ENCODE measurements around the gene DMD.
"Not testable (repeated sequence)": the region's sequence is repeated elsewhere in the genome, so short reads cannot be mapped to it uniquely, and the experiment has no call there.

DMD gene

GRCh38 chrX:32708542-32708941, 502.8 kb downstream of the DMD start:
- H3K4me2 ChIP-seq (ENCODE audit: low read depth, low read length): no peak overlapping the region
- no peak overlapping the region for H2AFZ ChIP-seq (ENCODE audit: low read length)
- no peaks in the 10 kb centered on the region for H4K20me1 ChIP-seq (ENCODE audit: insufficient read depth, low read length)
- no peak overlapping the region for H3K27ac ChIP-seq (ENCODE audit: low read length)
- H3K36me3 ChIP-seq (replicated peaks; ENCODE audit: insufficient read depth, low read length): no peaks in the 10 kb centered on the region
- H3K4me1 ChIP-seq (ENCODE audit: low read length): no peaks in the 10 kb centered on the region
- DNase-seq: no peak
- H3K4me3 ChIP-seq (ENCODE audit: low read length): no peak overlapping the region
- H3K9ac ChIP-seq (ENCODE audit: low read length): no peak overlapping the region
- H3K9me3 ChIP-seq (replicated peaks; ENCODE audit: insufficient read depth, low read length): no peaks in the 10 kb centered on the region
- TF ChIP-seq EZH2 (optimal IDR thresholded peaks at IDR 0.05; ENCODE audit: low read depth, low read length) (no peak), EZH2phosphoT487 (IDR thresholded peaks at IDR 0.05; ENCODE audit: low read length) (no peak)
- TF ChIP-seq, protein P1, sequence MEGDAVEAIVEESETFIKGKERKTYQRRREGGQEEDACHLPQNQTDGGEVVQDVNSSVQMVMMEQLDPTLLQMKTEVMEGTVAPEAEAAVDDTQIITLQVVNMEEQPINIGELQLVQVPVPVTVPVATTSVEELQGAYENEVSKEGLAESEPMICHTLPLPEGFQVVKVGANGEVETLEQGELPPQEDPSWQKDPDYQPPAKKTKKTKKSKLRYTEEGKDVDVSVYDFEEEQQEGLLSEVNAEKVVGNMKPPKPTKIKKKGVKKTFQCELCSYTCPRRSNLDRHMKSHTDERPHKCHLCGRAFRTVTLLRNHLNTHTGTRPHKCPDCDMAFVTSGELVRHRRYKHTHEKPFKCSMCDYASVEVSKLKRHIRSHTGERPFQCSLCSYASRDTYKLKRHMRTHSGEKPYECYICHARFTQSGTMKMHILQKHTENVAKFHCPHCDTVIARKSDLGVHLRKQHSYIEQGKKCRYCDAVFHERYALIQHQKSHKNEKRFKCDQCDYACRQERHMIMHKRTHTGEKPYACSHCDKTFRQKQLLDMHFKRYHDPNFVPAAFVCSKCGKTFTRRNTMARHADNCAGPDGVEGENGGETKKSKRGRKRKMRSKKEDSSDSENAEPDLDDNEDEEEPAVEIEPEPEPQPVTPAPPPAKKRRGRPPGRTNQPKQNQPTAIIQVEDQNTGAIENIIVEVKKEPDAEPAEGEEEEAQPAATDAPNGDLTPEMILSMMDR (IDR thresholded peaks at IDR 0.05; ENCODE audit: low read length): no peak
- H3K27me3 ChIP-seq (replicated peaks; ENCODE audit: insufficient read depth, low read length): no peaks in the 10 kb centered on the region
- no peaks in the 10 kb centered on the region for H3F3A ChIP-seq (ENCODE audit: insufficient read depth, low read length)
- no peaks in the 10 kb centered on the region for H3K79me2 ChIP-seq (ENCODE audit: low read length)
- no peaks in the 10 kb centered on the region for H3K9me2 ChIP-seq (replicated peaks; ENCODE audit: insufficient read depth, low read length)

- H3K27ac ChIP-seq (ENCODE audit: low read length); H3K4me1 ChIP-seq (ENCODE audit: low read length); DNase-seq; H3K9ac ChIP-seq (ENCODE audit: low read length); H3K79me2 ChIP-seq (ENCODE audit: low read length); H3K27me3 ChIP-seq (replicated peaks; ENCODE audit: insufficient read depth, low read length); H4K20me1 ChIP-seq (ENCODE audit: insufficient read depth, low read length); H3K36me3 ChIP-seq (replicated peaks; ENCODE audit: insufficient read depth, low read length); H3F3A ChIP-seq (ENCODE audit: insufficient read depth, low read length); H3K4me2 ChIP-seq (ENCODE audit: low read depth, low read length); H2AFZ ChIP-seq (ENCODE audit: low read length); H3K9me3 ChIP-seq (replicated peaks; ENCODE audit: insufficient read depth, low read length); H3K9me2 ChIP-seq (replicated peaks; ENCODE audit: insufficient read depth, low read length); H3K4me3 ChIP-seq (ENCODE audit: low read length): not testable (repeated sequence)
These were observed 506.0 kb downstream of the DMD start for GRCh38 chrX:32705385-32705784.

DNA sequence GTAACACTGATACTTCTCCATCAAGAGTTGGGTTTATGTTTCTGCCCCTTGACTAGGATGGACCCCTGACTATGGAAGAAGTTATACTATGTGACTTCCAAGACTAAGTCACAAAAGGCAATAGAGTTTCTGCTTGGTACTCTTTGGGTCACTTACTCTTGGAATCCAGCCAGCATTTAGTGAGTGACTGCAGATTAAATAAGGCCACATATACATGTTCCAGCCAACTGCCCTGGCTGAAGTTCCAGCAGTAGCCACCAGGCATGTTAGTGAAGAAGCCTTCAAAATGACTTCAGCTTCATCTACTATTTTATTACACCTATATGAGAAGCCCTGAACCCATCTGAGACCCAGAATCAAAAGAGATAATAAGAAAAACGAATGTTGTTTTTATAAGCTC, 524.0 kb downstream of the DMD start:
- Histone ChIP-seq H2AFZ (ENCODE audit: low read length) (no peak overlapping the region), H3K79me2 (ENCODE audit: low read length) (no peaks in the 10 kb centered on the region), H3K27ac (ENCODE audit: low read length) (no peak overlapping the region), H3K4me3 (ENCODE audit: low read length) (no peak overlapping the region), H3K4me2 (ENCODE audit: low read depth, low read length) (no peak overlapping the region), H3K4me1 (ENCODE audit: low read length) (no peaks in the 10 kb centered on the region), H3K9me3 (replicated peaks; ENCODE audit: insufficient read depth, low read length) (no peaks in the 10 kb centered on the region), H3F3A (ENCODE audit: insufficient read depth, low read length) (no peaks in the 10 kb centered on the region), H3K9me2 (replicated peaks; ENCODE audit: insufficient read depth, low read length) (no peaks in the 10 kb centered on the region), H3K36me3 (replicated peaks; ENCODE audit: insufficient read depth, low read length) (no peaks in the 10 kb centered on the region), H4K20me1 (ENCODE audit: insufficient read depth, low read length) (no peaks in the 10 kb centered on the region), H3K27me3 (replicated peaks; ENCODE audit: insufficient read depth, low read length) (no peaks in the 10 kb centered on the region), H3K9ac (ENCODE audit: low read length) (no peak overlapping the region)
- DNase-seq: no peak
- no peak for TF ChIP-seq EZH2phosphoT487 (IDR thresholded peaks at IDR 0.05; ENCODE audit: low read length)
- TF ChIP-seq, protein P1 (IDR thresholded peaks at IDR 0.05; ENCODE audit: low read length): no peak
- no peak for TF ChIP-seq EZH2 (optimal IDR thresholded peaks at IDR 0.05; ENCODE audit: low read depth, low read length)

DNA sequence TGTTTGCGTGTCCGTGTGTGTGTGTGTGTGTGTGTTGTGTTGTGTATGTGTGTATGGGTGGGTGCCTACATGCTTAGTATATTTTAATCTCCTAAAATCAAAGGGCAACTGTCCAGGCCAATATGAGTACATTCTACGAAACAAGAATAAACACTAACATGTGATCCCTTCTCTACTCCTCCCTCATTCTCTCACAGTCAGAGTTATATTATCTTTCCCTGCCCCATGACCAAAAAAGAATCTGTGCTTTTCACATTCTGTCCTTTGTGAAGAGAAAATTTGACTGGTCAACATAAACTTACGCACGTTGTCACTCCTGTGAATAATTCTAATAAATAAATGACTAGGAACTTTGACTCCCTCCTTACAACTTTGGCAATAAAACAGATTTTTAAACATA, 532.9 kb downstream of the DMD start:
- TF ChIP-seq, protein P1 (IDR thresholded peaks at IDR 0.05; ENCODE audit: low read length): no peak
- TF ChIP-seq EZH2phosphoT487 (IDR thresholded peaks at IDR 0.05; ENCODE audit: low read length) (no peak), EZH2 (optimal IDR thresholded peaks at IDR 0.05; ENCODE audit: low read depth, low read length) (no peak)
- Histone ChIP-seq H3K27me3 (replicated peaks; ENCODE audit: insufficient read depth, low read length) (no peaks in the 10 kb centered on the region), H4K20me1 (ENCODE audit: insufficient read depth, low read length) (no peaks in the 10 kb centered on the region), H2AFZ (ENCODE audit: low read length) (no peak overlapping the region), H3K4me2 (ENCODE audit: low read depth, low read length) (no peak overlapping the region), H3K36me3 (replicated peaks; ENCODE audit: insufficient read depth, low read length) (no peaks in the 10 kb centered on the region), H3K9ac (ENCODE audit: low read length) (no peak overlapping the region), H3K27ac (ENCODE audit: low read length) (no peak overlapping the region), H3K4me3 (ENCODE audit: low read length) (no peak overlapping the region), H3K9me3 (replicated peaks; ENCODE audit: insufficient read depth, low read length) (no peaks in the 10 kb centered on the region), H3K9me2 (replicated peaks; ENCODE audit: insufficient read depth, low read length) (no peaks in the 10 kb centered on the region), H3K79me2 (ENCODE audit: low read length) (no peaks in the 10 kb centered on the region), H3F3A (ENCODE audit: insufficient read depth, low read length) (no peaks in the 10 kb centered on the region), H3K4me1 (ENCODE audit: low read length) (no peaks in the 10 kb centered on the region)
- DNase-seq: no peak

All from MM.1S (cell line).